ENCODE measurements around the gene CRY2. TPM values are rescaled to one million over a fixed set of nuclear protein-coding genes. Genes with fewer than 3 reads are reported as not detected.
A peak's percentile ranks its signal among the peaks of the same experiment; 100 is the strongest.
"Not testable (repeated sequence)": the region's sequence is repeated elsewhere in the genome, so short reads cannot be mapped to it uniquely, and the experiment has no call there.

Gene CRY2
- polyA plus RNA-seq, 4 donors: 27.3 to 34.1 (median 29.5) TPM

GRCh38 chr11:45811109-45811435 lies 36.2 kb upstream of the CRY2 start:
- DNase-seq (ENCODE audit: low read depth in 4 of 4, low spot score in 2 of 4): no peak

GRCh38 chr11:45811571-45812290 lies 35.5 kb upstream of the CRY2 start:
- DNase-seq (ENCODE audit: low read depth in 4 of 4, low spot score in 2 of 4): no peak

- DNase-seq (ENCODE audit: low read depth in 4 of 4, low spot score in 2 of 4): no peak
Measured at GRCh38 chr11:45812581-45813548, 34.4 kb upstream of the CRY2 start.

GRCh38 chr11:45815747-45816146 lies 31.5 kb upstream of the CRY2 start:
- DNase-seq (ENCODE audit: low read depth in 4 of 4, low spot score in 2 of 4): no peak

GRCh38 chr11:45816614-45817013 lies 30.7 kb upstream of the CRY2 start:
- no peak for DNase-seq (ENCODE audit: low read depth in 4 of 4, low spot score in 2 of 4)

- DNase-seq (ENCODE audit: low read depth in 4 of 4, low spot score in 2 of 4): no peak
Measured at GRCh38 chr11:45817191-45817590, 30.1 kb upstream of the CRY2 start.

GRCh38 chr11:45818961-45819605 lies 28.2 kb upstream of the CRY2 start:
- DNase-seq (ENCODE audit: low read depth in 4 of 4, low spot score in 2 of 4): no peak

GRCh38 chr11:45820211-45820857 lies 26.9 kb upstream of the CRY2 start:
- DNase-seq (ENCODE audit: low read depth in 4 of 4, low spot score in 2 of 4): no peak

- DNase-seq (ENCODE audit: low read depth in 4 of 4, low spot score in 2 of 4): not testable (repeated sequence)
Measured at GRCh38 chr11:45826492-45826891, 20.8 kb upstream of the CRY2 start.

- DNase-seq (ENCODE audit: low read depth in 4 of 4, low spot score in 2 of 4): no peak
Measured at GRCh38 chr11:45827123-45827522, 20.2 kb upstream of the CRY2 start.

GRCh38 chr11:45828996-45829395 lies 18.3 kb upstream of the CRY2 start:
- no peak for DNase-seq (ENCODE audit: low read depth in 4 of 4, low spot score in 2 of 4)

- DNase-seq (ENCODE audit: low read depth in 4 of 4, low spot score in 2 of 4): no peak
Measured at GRCh38 chr11:45830596-45830995, 16.7 kb upstream of the CRY2 start.

- DNase-seq (ENCODE audit: low read depth in 4 of 4, low spot score in 2 of 4): no peak
Measured at GRCh38 chr11:45832811-45833441, 14.3 kb upstream of the CRY2 start.

- no peak for DNase-seq (ENCODE audit: low read depth in 4 of 4, low spot score in 2 of 4)
Measured at GRCh38 chr11:45833761-45834160, 13.5 kb upstream of the CRY2 start.

GRCh38 chr11:45834298-45834756 lies 12.9 kb upstream of the CRY2 start:
- no peak for DNase-seq (ENCODE audit: low read depth in 4 of 4, low spot score in 2 of 4)

- no peak for DNase-seq (ENCODE audit: low read depth in 4 of 4, low spot score in 2 of 4)
Measured at GRCh38 chr11:45839204-45839603, 8.1 kb upstream of the CRY2 start.

GRCh38 chr11:45840251-45840650 lies 7.0 kb upstream of the CRY2 start:
- not testable (repeated sequence) for DNase-seq (ENCODE audit: low read depth in 4 of 4, low spot score in 2 of 4)

- peak; percentile 59 to 85 (median 73) for DNase-seq (ENCODE audit: low read depth in 4 of 4, low spot score in 2 of 4)
Measured at GRCh38 chr11:45843158-45843924, 3.9 kb upstream of the CRY2 start.

- no peak for DNase-seq (ENCODE audit: low read depth in 4 of 4, low spot score in 2 of 4)
Measured at GRCh38 chr11:45844822-45845578, 2.3 kb upstream of the CRY2 start.

Measured in left renal cortex interstitium (tissue), 4 donors.